IMR-90 (cell line): ENCODE measurements around the gene ZDHHC14. TPM values are rescaled to one million over a fixed set of nuclear protein-coding genes. Genes with fewer than 3 reads are reported as not detected.

Experiments
- ATAC-seq: fragments of 200-7000 bp; cut with Tn5 transposase; 2 replicates; pipeline ENCODE4 v1.9.1; 2020; ENCODE audit warnings: low read depth, mild to moderate bottlenecking, moderate library complexity
- BruUV-seq: library from RNA; stranded (reverse); fragments of 400-500 nt; replicated peaks from 2 replicates; lab custom pipeline; 2021; lab: Mats Ljungman, UMichigan
- CTCF ChIA-PET: fragments of 300-600 bp; formaldehyde crosslinking; extraction: SDS; loops from one replicate; lab custom pipeline; 2021; ENCODE audit warnings: antibody characterized with exemption; lab: Yijun Ruan, JAX
- POLR2A ChIA-PET: fragments of 300-600 bp; sonication (Branson Sonifier 250); formaldehyde crosslinking; loops from one replicate; lab custom pipeline; 2022; ENCODE audit warnings: antibody characterized with exemption; ENCODE audit not compliant: unreplicated experiment; lab: Charles Lee
- DNase-seq: peaks from one replicate; pipeline ENCODE4 v3.0.0; 2013
- H2AFZ ChIP-seq: replicated peaks from 2 replicates; pipeline ENCODE3; 2013; ENCODE audit warnings: low read length, mild to moderate bottlenecking; ENCODE audit not compliant: poor library complexity
- H2AK5ac ChIP-seq: 2 replicates; pipeline ENCODE4 v1.6.1; 2013; ENCODE audit warnings: low read depth, low read length, inconsistent platforms
- H2AK9ac ChIP-seq: replicated peaks from 2 replicates; pipeline ENCODE3; 2013; ENCODE audit warnings: mild to moderate bottlenecking, low read depth, low read length, moderate library complexity; ENCODE audit not compliant: poor library complexity
- H2BK120ac ChIP-seq: 2 replicates; pipeline ENCODE4 v1.6.1; 2013; ENCODE audit warnings: low read depth, low read length, inconsistent platforms
- H2BK15ac ChIP-seq: 3 replicates; pipeline ENCODE4 v1.6.1; 2013; ENCODE audit warnings: low read depth, low read length, inconsistent platforms
- H2BK20ac ChIP-seq: 2 replicates; pipeline ENCODE4 v1.6.1; 2013; ENCODE audit warnings: low read depth, mild to moderate bottlenecking, inconsistent platforms, low read length, moderate library complexity
- H2BK5ac ChIP-seq: 2 replicates; pipeline ENCODE4 v1.6.1; 2013; ENCODE audit warnings: mild to moderate bottlenecking, low read depth, low read length, inconsistent platforms; ENCODE audit not compliant: poor library complexity, severe bottlenecking
- H3K14ac ChIP-seq: replicated peaks from 2 replicates; pipeline ENCODE4 v1.6.1; 2013; ENCODE audit warnings: low read depth, low read length, inconsistent platforms
- H3K18ac ChIP-seq: 2 replicates; pipeline ENCODE4 v1.6.1; 2013; ENCODE audit warnings: low read depth, low read length, control low read depth
- H3K23ac ChIP-seq: 2 replicates; pipeline ENCODE4 v1.6.1; 2013; ENCODE audit warnings: low read depth, low read length, inconsistent platforms
- H3K27ac ChIP-seq: 2 replicates; pipeline ENCODE4 v1.5.1; 2013; ENCODE audit warnings: mild to moderate bottlenecking, control low read depth, low read length; ENCODE audit not compliant: insufficient read depth
- H3K27me3 ChIP-seq: 2 replicates; pipeline ENCODE4 v1.6.1; 2013; ENCODE audit warnings: low read length; ENCODE audit not compliant: control insufficient read depth, insufficient read depth
- H3K36me3 ChIP-seq: 2 replicates; pipeline ENCODE4 v1.6.1; 2013; ENCODE audit warnings: low read length, mixed read lengths; ENCODE audit not compliant: control insufficient read depth, insufficient read depth
- H3K4ac ChIP-seq: 2 replicates; pipeline ENCODE4 v1.6.1; 2013; ENCODE audit warnings: low read depth, low read length, inconsistent platforms
- H3K4me1 ChIP-seq: 2 replicates; pipeline ENCODE4 v1.6.1; 2013; ENCODE audit warnings: low read length, mixed read lengths; ENCODE audit not compliant: control insufficient read depth, insufficient read depth
- H3K4me2 ChIP-seq: 2 replicates; pipeline ENCODE4 v1.6.1; 2013; ENCODE audit warnings: low read depth, mild to moderate bottlenecking, control low read depth, low read length, moderate library complexity
- H3K4me3 ChIP-seq: 2 replicates; pipeline ENCODE4 v1.5.1; 2013; ENCODE audit warnings: low read depth, mild to moderate bottlenecking, control low read depth, low read length, moderate library complexity; ENCODE audit not compliant: insufficient read depth
- H3K56ac ChIP-seq: 2 replicates; pipeline ENCODE4 v1.6.1; 2013; ENCODE audit warnings: low read length, inconsistent platforms; ENCODE audit not compliant: insufficient read depth; ENCODE audit errors: extremely low read depth
- H3K79me1 ChIP-seq, 2 experiments: 2 replicates each; pipeline ENCODE4 v1.6.1; 2013; ENCODE audit warnings: low read length in 2 of 2, inconsistent platforms in 1 of 2, low read depth in 1 of 2
- H3K9ac ChIP-seq: 2 replicates; pipeline ENCODE4 v1.6.1; 2013; ENCODE audit warnings: low read depth, low read length, control low read depth
- H3K9me1 ChIP-seq: 2 replicates; pipeline ENCODE4 v1.6.1; 2013; ENCODE audit warnings: low read length, inconsistent platforms; ENCODE audit not compliant: insufficient read depth
- H3K9me3 ChIP-seq: 2 replicates; pipeline ENCODE4 v1.6.1; 2013; ENCODE audit warnings: low read length; ENCODE audit not compliant: control insufficient read depth, insufficient read depth
- H4K20me1 ChIP-seq: 2 replicates; pipeline ENCODE4 v1.6.1; 2013; ENCODE audit warnings: low read length, inconsistent platforms; ENCODE audit not compliant: insufficient read depth
- H4K5ac ChIP-seq: 2 replicates; pipeline ENCODE4 v1.6.1; 2013; ENCODE audit warnings: mild to moderate bottlenecking, low read depth, low read length, control low read depth
- H4K8ac ChIP-seq, 2 experiments: 2 replicates each; pipeline ENCODE4 v1.6.1; 2013; ENCODE audit warnings: low read depth in 2 of 2, low read length in 2 of 2, control low read depth in 1 of 2, inconsistent platforms in 1 of 2
- H4K91ac ChIP-seq: 2 replicates; pipeline ENCODE4 v1.6.1; 2013; ENCODE audit warnings: low read depth, low read length, inconsistent platforms; ENCODE audit not compliant: insufficient read depth
- BHLHE40 ChIP-seq: fragments of 150-350 bp; IDR thresholded peaks from 2 replicates; pipeline ENCODE4 v1.6.1; 2016; ENCODE audit warnings: mild to moderate bottlenecking, low read depth, low read length
- CEBPB ChIP-seq: IDR thresholded peaks from 2 replicates; pipeline ENCODE4 v1.6.1; 2012; ENCODE audit warnings: low read depth, low read length, improper control_type of control experiment
- CHD1 ChIP-seq: IDR thresholded peaks from 2 replicates; pipeline ENCODE4 v1.6.1; 2012; ENCODE audit warnings: low read depth, low read length, improper control_type of control experiment
- CTCF ChIP-seq: conservative IDR thresholded peaks from 2 replicates; pipeline ENCODE4 v1.5.1; 2012; ENCODE audit warnings: mild to moderate bottlenecking, low read depth, low read length, improper control_type of control experiment
- ELK1 ChIP-seq: fragments of 150-350 bp; IDR thresholded peaks from 2 replicates; pipeline ENCODE4 v1.6.1; 2016; ENCODE audit warnings: low read depth, mild to moderate bottlenecking, low read length, moderate library complexity, borderline replicate concordance
- MAFK ChIP-seq: IDR thresholded peaks from 2 replicates; pipeline ENCODE4 v1.6.1; 2012; ENCODE audit warnings: low read depth, low read length, improper control_type of control experiment
- MAZ ChIP-seq: IDR thresholded peaks from 2 replicates; pipeline ENCODE4 v1.6.1; 2012; ENCODE audit warnings: low read depth, mild to moderate bottlenecking, low read length, improper control_type of control experiment, moderate library complexity, borderline replicate concordance
- MXI1 ChIP-seq: IDR thresholded peaks from 2 replicates; pipeline ENCODE4 v1.6.1; 2012; ENCODE audit warnings: low read depth, mild to moderate bottlenecking, low read length, moderate library complexity, borderline replicate concordance
- POLR2A ChIP-seq: IDR thresholded peaks from 2 replicates; pipeline ENCODE4 v1.6.1; 2012; ENCODE audit warnings: mild to moderate bottlenecking, low read depth, low read length
- RAD21 ChIP-seq: IDR thresholded peaks from 2 replicates; pipeline ENCODE4 v1.6.1; 2012; ENCODE audit warnings: low read length, improper control_type of control experiment
- RCOR1 ChIP-seq: IDR thresholded peaks from 2 replicates; pipeline ENCODE4 v1.6.1; 2012; ENCODE audit warnings: mild to moderate bottlenecking, low read length, improper control_type of control experiment; ENCODE audit not compliant: insufficient replicate concordance
- RFX5 ChIP-seq: IDR thresholded peaks from 2 replicates; pipeline ENCODE4 v1.8.0; 2012; ENCODE audit warnings: low read depth, mild to moderate bottlenecking, low read length, moderate library complexity
- SMC3 ChIP-seq: fragments of 150-350 bp; IDR thresholded peaks from 2 replicates; pipeline ENCODE4 v1.6.1; 2016; ENCODE audit warnings: low read depth, mild to moderate bottlenecking, antibody characterized with exemption, low read length, moderate library complexity
- WGBS, 2 experiments: methylation state at CpG; one replicate each; pipeline versions ENCODE4 v1.1.5 to v1.1.7; 2013; ENCODE audit warnings: missing lambda C conversion rate in 2 of 2; ENCODE audit not compliant: insufficient read length in 1 of 2; ENCODE audit errors: extremely low coverage in 2 of 2; 5-methylcytosine and 5-hydroxymethylcytosine counted together
- dilution Hi-C: fragments of 300-500 bp; cut with HindIII; formaldehyde crosslinking; loops from one replicate; pipeline ENCODE4 v1.14.3; 2018; ENCODE audit warnings: low sequenced_read_pairs; ENCODE audit not compliant: unreplicated experiment
- in situ Hi-C: fragments of 300-500 bp; cut with MboI; formaldehyde crosslinking; loops from 3 replicates; pipeline ENCODE4 v1.14.3; 2019; ENCODE audit warnings: low sequenced_read_pairs, inconsistent platforms, mixed read lengths
- intact Hi-C: fragments of 100-400 bp; cut with micrococcal nuclease; formaldehyde crosslinking; loops from 2 replicates; pipeline ENCODE4 v1.10.0; 2022
- polyA plus RNA-seq, 3 experiments: library from polyadenylated mRNA; depleted of rRNA; stranded (reverse); fragments of >200 nt; gene quantifications; 2 replicates each; pipeline ENCODE4 v1.2.3, GENCODE V29; 2012; ENCODE audit warnings: low replicate concordance in 1 of 3
- total RNA-seq: library from RNA; depleted of rRNA; stranded (reverse); fragments of >200 nt; gene quantifications from 2 replicates; pipeline ENCODE4 v1.2.3, GENCODE V29; 2012
- TF ChIP-seq, protein P1 (sequence below): fragments of 150-350 bp; IDR thresholded peaks from 2 replicates; pipeline ENCODE4 v1.6.1; 2017; ENCODE audit warnings: mild to moderate bottlenecking, antibody characterized with exemption, low read length, low read depth

ZDHHC14 gene
- total and polyA plus RNA-seq, 2 of the 4 experiments (the other 2 are of a cell fraction), result 0.90 to 2.0 TPM

DNA sequence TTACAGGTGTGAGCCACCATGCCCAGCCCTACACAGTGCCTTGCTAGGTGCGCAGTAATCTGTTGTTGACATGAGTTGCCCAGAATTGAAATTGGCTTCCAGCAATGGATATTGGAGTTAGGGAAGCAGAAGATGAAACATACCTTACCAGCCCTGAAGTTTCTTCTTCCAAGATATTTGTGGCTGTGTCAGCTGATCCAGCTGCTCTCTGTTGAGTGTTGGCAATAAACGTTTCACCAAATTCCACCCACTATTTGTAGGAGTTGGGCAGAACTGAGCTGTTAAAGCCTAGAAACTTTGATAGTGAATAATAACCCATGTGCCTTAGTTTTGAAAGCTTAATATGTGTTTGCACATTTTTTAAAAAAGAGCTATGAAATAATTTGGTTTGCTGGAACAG is 223.8 kb downstream of the ZDHHC14 start:
- CTCF ChIA-PET, result no interaction called here

More for the DNA sequence above, 223.8 kb downstream of the ZDHHC14 start:
- no peak overlapping the region for H3K14ac ChIP-seq
- DNase-seq (no peak), ATAC-seq (no peak)
- intact Hi-C loops (no loop called here), dilution Hi-C loops (no loop called here), in situ Hi-C loops (no loop called here)
- H2BK120ac ChIP-seq, result no peak overlapping the region
- WGBS, 2 experiments, result no CpG with 5 or more reads among the region's 2 CpGs
- no peaks in the 10 kb centered on the region for H4K20me1 ChIP-seq
- H2BK5ac ChIP-seq, result no peak overlapping the region
- H3K23ac ChIP-seq, result no peak overlapping the region
- H2BK20ac ChIP-seq, result no peak overlapping the region
- no peaks in the 10 kb centered on the region for H3K79me1 ChIP-seq
- no peaks in the 10 kb centered on the region for H3K4me1 ChIP-seq
- BruUV-seq, result no TSS peak
- no peak overlapping the region for H2AK9ac ChIP-seq
- no peak overlapping the region for H2AFZ ChIP-seq
- no peak overlapping the region for H3K27ac ChIP-seq
- no peaks in the 10 kb centered on the region; the same call in 1 of the 2 replicates for H3K9me1 ChIP-seq
- H4K5ac ChIP-seq, result no peak overlapping the region
- H3K4me2 ChIP-seq, result no peak overlapping the region
- no peak overlapping the region for H3K4ac ChIP-seq
- no peaks in the 10 kb centered on the region for H3K27me3 ChIP-seq
- TF ChIP-seq CHD1, result no peak
- no peak for TF ChIP-seq SMC3
- no peak for TF ChIP-seq CEBPB
- TF ChIP-seq RCOR1, result no peak
- no peak for TF ChIP-seq MAZ
- TF ChIP-seq RAD21, result no peak
- no peak for TF ChIP-seq BHLHE40
- TF ChIP-seq MAFK, result no peak
- TF ChIP-seq ELK1, result no peak
- no peak for TF ChIP-seq POLR2A
- TF ChIP-seq RFX5, result no peak
- TF ChIP-seq CTCF, result no peak
- TF ChIP-seq, protein P1, sequence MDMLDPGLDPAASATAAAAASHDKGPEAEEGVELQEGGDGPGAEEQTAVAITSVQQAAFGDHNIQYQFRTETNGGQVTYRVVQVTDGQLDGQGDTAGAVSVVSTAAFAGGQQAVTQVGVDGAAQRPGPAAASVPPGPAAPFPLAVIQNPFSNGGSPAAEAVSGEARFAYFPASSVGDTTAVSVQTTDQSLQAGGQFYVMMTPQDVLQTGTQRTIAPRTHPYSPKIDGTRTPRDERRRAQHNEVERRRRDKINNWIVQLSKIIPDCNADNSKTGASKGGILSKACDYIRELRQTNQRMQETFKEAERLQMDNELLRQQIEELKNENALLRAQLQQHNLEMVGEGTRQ, result no peak
- TF ChIP-seq MXI1, result no peak
- H3K36me3 ChIP-seq, result no peaks in the 10 kb centered on the region
- no peak overlapping the region for H3K4me3 ChIP-seq
- H3K9me3 ChIP-seq, result no peaks in the 10 kb centered on the region
- H4K91ac ChIP-seq, result no peak overlapping the region
- H3K9ac ChIP-seq, result no peak overlapping the region
- H4K8ac ChIP-seq, result no peak overlapping the region
- no peak overlapping the region for H2BK15ac ChIP-seq
- H2AK5ac ChIP-seq, result no peak overlapping the region
- H3K56ac ChIP-seq, result no peak overlapping the region
- POLR2A ChIA-PET, result no interaction called here
- no peak overlapping the region for H3K18ac ChIP-seq
